Kidney tubule cell (primary cell): ENCODE results near the gene CBFA2T2.
"Not testable (repeated sequence)": the region's sequence is repeated elsewhere in the genome, so short reads cannot be mapped to it uniquely, and the experiment has no call there.

Source experiments
- DNase-seq: peaks from one replicate; pipeline ENCODE4 v3.0.0-alpha.2; 2018; ENCODE audit warnings: low spot score

CBFA2T2 gene

GRCh38 chr20:33698966-33699365, 209.1 kb downstream of the CBFA2T2 start:
- not testable (repeated sequence) for DNase-seq
